ENCODE results near the gene UBE2I. TPM values are rescaled to one million over a fixed set of nuclear protein-coding genes. Genes with fewer than 3 reads are reported as not detected.

UBE2I gene
- total RNA-seq, 1 donor from 2014 or later: 150 TPM

- no peak for DNase-seq (ENCODE audit: low spot score)
These were observed 21.0 kb downstream of the UBE2I start for GRCh38 chr16:1330260-1330914.

GRCh38 chr16:1330931-1331711 is 21.7 kb downstream of the UBE2I start:
- no peak for DNase-seq (ENCODE audit: low spot score)

GRCh38 chr16:1331712-1332617 is 22.5 kb downstream of the UBE2I start:
- peak; percentile 77 for DNase-seq (ENCODE audit: low spot score)

- DNase-seq (ENCODE audit: low spot score): no peak
These were observed 23.2 kb downstream of the UBE2I start for GRCh38 chr16:1332618-1333148.

- DNase-seq (ENCODE audit: low spot score): no peak
These were observed 23.8 kb downstream of the UBE2I start, which contains the start of gene BAIAP3 for GRCh38 chr16:1333149-1333812. Gene BAIAP3 (plus strand): TSS chr16:1333645. CDS start chr16:1338550, 4,905 bp downstream.

GRCh38 chr16:1333854-1334700 is 24.6 kb downstream of the UBE2I start:
- DNase-seq (ENCODE audit: low spot score): no peak

- no peak for DNase-seq (ENCODE audit: low spot score)
These were observed 25.3 kb downstream of the UBE2I start for GRCh38 chr16:1334739-1335138.

- no peak for DNase-seq (ENCODE audit: low spot score)
These were observed 26.0 kb downstream of the UBE2I start for GRCh38 chr16:1335211-1335971.

GRCh38 chr16:1335996-1336395 is 26.6 kb downstream of the UBE2I start:
- no peak for DNase-seq (ENCODE audit: low spot score)

- no peak for DNase-seq (ENCODE audit: low spot score)
These were observed 27.2 kb downstream of the UBE2I start for GRCh38 chr16:1336619-1337018.

GRCh38 chr16:1337486-1337885 is 28.1 kb downstream of the UBE2I start:
- no peak for DNase-seq (ENCODE audit: low spot score)

- no peak for DNase-seq (ENCODE audit: low spot score)
These were observed 28.8 kb downstream of the UBE2I start for GRCh38 chr16:1338119-1338730.

- DNase-seq (ENCODE audit: low spot score): no peak
These were observed 29.6 kb downstream of the UBE2I start for GRCh38 chr16:1338855-1339675.

GRCh38 chr16:1340730-1341494 is 31.5 kb downstream of the UBE2I start:
- DNase-seq (ENCODE audit: low spot score): no peak

- DNase-seq (ENCODE audit: low spot score): no peak
These were observed 32.3 kb downstream of the UBE2I start for GRCh38 chr16:1341495-1342420.

Data from ureter (tissue), 1 donor.